HG03108 (cell line): ENCODE measurements around the gene IP6K3.

ENCODE experiments used
- ATAC-seq: cut with Tn5 transposase; IDR thresholded peaks from one replicate; pipeline ENCODE4 v1.9.1; 2021; ENCODE audit warnings: moderate library complexity; ENCODE audit not compliant: unreplicated experiment

IP6K3 gene

DNA sequence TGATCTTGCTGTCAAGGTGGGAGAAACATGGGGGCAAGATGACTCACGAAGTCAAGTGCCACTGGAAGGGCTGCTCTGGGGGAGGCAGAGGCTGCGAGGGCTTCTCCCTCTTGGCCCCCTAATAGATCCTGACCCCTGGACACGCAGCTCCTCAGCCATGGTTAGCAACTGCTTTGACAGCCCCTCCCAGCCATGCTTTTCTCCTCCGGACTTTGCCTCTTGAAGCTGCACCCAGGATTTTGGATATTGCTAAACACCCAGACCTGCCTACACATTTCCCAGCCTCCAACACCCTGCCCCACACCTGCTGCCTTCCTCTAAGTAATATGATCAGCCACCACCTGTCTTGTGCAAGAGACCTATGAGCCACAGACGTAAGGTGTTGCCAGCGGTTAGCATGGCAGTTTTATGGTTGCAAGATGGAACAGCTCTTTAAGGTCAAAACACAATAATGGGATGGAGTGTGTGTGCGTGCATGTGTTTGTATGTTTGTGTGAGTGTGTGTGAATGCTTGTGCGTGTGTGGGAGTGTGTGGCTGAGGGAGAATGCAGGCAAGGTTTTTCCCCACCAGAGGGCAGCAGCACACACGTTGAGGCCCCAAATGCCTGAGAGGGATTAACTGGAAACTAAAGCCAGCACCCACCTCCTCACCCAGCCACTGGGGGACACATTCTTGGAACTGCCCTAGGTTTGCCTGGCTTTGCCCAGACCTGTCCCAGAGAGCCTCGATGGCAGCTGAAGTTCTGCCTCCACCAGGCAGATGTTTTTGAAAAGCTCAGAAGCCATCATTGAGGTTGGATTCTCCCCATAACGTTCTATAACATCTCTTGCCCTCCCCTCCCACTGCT, 2.5 kb downstream of the IP6K3 start:
- ATAC-seq: no peak

DNA sequence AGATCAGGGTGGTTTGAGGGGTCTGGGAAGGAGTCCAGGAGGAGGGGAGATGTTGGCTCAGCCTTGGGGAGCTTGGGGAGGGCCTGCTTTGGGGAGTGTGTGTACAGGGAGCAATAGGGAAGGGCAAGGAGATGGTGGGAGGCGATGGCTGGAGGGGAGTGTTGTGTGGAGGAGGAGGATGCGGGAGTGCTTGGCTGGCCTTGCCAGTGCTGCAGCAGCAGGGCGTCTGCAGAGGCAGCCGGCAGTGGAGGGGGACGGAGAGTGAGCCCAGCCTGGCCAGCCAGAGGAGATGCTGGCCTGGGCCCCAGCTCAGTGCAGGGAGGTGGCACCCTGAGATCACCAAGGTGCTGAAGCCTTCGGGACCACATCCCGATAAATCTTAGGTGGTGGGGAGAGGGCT, 3.9 kb downstream of the IP6K3 start:
- ATAC-seq: no peak

DNA sequence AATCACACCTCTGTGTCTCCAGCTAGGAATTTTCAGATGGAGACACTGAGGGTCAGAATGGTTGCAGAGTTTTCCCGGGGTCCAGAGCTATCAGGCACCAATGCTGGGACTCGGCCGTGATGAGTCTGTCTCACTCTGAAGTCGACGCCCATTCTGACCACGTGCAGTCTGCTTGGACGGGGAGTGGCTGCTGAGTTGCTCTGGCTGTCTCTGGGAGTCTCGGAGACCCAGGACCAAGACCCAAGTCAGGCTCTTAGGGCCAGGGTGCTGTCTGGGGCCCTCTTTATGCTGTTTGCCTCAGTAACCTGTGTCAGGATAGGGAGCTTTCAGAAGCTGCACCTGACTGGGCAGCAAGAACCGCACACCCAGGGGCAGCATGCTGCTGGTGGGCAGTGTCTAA, 4.6 kb downstream of the IP6K3 start:
- ATAC-seq: no peak

DNA sequence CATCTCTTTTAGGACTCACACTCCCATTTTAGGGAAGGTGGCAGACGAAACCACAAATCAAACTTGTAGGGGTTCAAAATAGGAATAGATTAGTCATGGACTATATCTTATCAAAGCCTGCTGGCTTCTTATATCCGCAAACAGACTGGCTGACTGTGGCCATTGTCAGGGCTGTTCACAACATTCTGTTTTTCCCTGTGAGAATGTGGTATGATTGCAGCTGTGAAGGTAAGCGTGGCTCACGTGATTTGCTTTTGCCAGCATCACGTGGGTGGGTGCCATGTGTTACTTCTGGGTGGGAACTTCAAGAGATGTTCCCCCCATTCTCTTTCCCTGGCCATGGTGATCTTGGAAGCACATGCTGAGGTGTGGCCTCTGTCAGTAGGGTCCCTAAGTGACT, 5.9 kb downstream of the IP6K3 start:
- no peak for ATAC-seq

DNA sequence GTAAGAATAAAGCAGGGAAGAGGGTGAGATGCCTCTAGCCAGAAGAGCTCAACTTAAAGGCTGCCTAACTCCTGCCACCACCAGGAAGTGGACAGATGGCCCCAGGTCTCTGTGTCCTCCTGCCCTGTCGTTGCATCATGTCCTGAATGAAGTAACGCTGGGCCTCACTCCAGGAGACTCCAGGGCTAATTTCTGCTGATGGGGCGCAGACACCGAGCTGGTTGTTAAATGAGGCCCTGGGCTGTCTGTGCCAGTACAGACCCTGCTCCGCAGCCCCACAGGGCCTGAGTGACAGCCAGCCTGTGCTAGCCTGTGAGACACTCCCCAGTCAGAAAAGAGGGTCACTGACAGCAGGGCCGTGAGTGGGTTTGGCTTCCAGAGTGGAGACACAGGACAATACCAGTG, 6.5 kb downstream of the IP6K3 start:
- no peak for ATAC-seq

DNA sequence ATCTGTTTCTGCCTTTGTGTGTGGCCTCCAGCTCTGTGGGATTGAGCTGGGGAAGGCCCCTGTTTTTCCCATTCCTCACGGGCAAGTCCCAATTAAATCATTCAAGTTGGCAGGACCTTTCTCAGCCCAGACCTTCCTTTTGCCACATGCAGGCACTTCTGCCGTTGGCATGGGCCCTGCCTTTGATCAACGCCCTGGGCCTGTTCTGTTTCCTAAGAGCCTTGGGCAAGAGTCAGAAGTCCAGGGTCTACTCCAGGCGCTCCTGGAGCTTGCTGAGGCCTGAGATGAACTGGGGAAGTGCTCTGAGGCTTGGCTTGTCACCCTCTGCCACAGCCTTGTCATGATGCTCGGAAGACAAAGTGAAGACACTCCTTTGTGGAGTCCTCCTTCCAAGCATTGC, 7.1 kb downstream of the IP6K3 start:
- ATAC-seq: no peak

DNA sequence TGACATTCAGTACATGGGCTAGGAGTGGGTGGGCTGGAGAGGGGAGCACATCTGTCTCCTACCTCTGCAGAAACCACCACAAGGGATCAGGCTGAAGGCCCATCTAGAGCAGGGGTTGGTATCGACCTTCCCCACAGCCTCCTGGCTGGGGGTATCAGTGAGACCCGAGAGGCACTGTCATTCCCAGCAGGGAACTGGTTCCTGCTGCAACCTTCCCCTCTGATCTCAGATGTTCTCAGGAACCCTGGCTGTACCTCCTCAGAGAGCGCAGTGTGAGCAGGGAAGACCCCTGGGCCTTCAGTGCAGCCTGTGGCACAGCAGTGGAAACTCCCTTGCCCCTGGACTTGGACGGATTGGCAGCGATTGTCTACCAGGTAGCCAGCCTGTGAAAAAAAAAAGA, 7.8 kb downstream of the IP6K3 start:
- no peak for ATAC-seq

DNA sequence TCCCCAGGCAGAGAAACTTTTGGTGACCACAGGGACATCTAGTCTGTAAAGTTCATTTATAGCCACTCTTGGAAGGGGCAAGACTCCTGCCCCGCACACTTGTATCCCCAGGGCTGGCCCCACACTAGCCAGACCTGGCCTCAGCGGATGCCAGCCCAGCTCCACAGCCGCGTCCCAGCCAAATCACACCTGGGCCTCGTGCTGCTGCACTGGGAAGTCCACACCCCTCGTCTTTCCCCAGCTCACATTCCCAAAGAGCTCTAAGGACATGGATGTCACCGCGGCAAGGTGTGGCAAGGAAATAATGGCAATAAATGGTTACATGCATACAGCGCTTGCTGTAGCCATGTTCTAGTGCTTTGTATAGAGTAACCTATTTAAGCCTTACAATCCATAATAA, 8.6 kb downstream of the IP6K3 start:
- ATAC-seq: no peak

DNA sequence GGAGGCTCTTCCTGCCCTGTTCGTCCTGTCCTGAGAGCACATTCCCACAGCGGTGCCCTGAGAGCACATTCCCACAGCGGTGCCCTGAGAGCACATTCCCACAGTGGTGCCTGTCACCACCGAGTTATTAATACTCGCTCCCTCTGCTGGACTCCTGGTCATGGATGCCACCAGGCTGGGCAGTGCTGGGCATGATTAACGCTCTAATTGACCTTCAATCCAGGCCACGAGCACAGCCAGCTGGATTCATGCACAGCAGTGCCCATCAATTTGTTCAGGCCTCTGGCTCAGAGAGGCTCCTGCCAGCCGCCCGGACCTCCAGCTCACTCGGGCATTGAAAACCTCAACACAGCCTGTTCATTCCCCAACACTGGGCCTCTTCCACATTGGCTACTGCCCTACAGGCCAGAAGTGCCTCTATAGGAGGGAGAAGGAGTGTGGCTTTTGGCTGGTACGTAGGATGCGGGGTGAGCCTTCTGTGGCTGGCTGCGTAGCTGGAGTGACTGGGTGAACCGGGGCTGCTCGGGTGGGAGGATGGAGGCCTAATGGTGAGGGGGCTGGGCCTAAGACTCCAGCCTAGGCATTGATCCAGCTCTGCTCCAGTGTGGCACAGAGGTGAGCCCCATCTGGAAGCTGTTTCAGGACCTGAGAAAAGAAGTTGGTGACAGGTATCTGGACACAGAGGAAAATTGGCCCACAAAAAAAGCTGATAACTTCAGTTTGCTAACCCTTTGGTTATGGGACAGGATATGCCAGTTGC, 9.3 kb downstream of the IP6K3 start:
- ATAC-seq: no peak

DNA sequence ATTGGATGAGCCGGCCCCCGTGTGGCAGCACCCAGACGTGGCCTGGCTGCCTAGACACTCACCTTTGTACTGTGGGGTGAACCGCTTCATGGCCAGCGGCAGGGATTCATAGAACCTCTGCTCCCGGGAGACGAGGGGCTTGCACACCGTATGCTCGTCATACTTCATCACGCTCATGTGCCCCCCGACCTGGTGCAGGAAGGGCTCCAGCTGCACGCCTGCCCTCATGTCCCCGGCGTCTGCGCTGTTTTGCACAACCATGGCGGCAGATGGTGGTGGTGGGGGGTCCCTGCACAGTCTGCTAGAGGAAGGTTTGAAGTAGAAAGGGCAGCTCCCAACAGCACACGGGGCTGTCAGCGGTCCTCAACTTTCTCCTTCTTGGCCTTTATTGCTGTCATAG, 11.5 kb downstream of the IP6K3 start:
- ATAC-seq: no peak

DNA sequence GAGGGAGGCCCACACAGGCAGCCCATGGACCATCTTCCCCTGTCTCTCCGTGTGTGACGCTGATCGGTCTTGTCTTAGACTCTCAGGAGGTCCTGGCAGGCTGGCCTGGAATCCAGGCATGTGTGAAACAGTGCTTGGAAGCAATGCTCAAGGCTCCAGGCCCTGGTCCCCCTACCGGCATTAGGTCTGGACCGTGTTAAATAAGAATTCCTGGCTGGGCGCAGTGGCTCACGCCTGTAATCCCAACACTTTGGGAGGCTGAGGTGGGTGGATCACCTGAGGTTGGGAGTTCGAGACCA, 13.0 kb downstream of the IP6K3 start:
- ATAC-seq: no peak

DNA sequence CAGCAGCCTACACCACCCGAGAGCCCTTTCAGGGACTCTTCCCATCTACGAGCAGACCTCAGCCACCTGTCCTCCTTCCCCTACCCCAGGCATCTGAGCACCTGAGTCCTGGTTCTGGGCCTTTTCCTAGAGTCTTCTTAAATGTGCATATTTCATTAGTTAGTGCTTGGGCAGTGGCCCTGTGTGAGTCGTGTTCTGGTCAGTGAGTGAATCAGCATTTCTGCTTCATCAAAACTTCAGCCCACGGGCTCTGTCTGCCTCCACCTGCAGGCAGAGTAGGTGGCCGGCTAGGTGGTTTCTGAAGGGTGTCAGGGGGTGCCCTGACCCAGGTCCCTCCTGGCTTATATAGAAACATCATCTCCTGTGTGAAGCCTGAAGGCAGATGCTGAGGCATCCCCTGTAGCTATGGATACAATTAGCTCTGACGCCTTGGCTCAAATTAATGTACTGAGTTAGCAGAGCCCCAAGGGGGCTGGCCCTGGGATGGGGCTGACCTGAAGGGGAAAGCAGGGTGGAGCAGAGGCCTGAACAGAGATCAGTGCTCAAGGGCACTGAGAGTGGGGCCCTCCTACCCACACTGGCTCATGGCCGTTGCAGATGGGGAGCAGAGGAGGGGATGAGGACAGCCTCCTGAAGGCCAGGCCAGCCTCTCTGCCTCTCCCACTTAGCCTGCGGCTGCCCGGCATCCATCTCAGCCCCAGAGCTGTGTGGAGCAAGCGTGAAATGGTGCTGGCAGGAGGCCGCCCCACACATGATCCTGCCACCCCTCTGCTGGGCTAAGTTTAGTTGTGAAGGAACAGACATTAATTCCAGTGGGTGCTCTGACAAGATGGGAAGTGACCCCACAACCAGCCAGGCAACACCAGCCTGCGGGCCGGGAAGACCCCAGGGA, 13.6 kb downstream of the IP6K3 start:
- no peak for ATAC-seq

DNA sequence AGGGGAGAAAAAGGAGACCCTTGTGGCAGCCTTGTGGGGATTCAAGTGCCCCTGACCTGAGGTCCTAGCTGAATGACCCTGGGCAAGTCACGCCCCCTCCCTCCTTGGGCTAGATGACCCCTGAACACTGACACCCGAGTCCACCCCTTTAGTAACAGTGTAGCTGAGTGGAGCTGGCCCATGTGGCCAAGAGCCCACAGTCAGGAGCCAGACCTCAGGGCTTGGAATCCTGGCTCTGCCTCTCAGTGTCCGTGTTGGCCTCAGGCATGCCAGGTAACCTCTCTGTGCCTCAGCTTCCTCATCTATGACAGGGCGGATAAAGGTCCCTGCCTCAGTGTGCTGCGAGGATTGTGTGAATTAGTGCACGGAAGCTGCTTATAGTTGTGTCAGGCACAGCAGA, 14.3 kb downstream of the IP6K3 start:
- no peak for ATAC-seq

DNA sequence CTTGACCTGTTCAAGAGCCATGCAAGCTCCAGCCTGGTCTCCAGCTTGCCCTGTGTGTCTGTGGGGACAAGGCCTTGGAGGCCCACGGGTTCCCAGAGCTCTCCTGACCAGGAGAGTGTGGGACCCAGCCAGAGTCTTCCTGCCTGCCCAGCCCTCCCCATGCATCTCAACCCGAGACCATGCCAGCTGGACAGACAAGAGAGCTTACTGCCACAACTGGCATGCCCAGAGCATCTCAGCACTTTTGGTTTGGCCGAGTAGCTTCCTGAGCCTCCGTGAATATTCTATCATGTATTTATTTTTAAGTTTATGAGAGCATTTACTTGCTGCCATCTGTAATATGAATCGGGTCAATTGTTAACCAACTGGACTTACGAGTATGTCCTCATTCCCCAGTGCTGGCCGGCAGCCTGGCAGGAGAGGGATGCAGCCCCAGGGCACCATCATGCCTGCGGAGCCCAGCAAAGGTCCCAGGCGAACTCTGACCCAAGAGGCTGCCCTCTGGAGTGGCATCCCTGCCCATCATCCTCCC, 14.9 kb downstream of the IP6K3 start:
- ATAC-seq: no peak

DNA sequence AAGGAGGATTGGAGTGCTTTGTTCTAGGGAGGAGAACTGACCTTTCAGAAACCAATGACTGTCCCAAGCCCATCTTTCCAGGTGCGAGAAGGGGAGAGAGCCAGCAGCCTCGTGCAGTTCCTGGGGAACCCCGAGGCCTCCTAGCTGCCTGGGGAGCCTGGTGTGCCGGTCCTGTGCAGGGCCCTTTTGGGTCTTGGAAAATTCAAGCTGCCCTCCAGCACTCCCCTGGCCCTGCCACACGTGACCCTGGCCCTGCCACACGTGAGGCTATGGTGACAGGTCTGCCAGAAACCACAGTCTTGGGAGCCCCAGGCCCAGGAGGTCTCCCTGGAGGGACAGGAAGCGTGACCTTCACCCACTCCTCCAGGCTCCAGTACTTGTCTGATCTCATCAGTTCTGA, 15.7 kb downstream of the IP6K3 start:
- ATAC-seq: no peak

DNA sequence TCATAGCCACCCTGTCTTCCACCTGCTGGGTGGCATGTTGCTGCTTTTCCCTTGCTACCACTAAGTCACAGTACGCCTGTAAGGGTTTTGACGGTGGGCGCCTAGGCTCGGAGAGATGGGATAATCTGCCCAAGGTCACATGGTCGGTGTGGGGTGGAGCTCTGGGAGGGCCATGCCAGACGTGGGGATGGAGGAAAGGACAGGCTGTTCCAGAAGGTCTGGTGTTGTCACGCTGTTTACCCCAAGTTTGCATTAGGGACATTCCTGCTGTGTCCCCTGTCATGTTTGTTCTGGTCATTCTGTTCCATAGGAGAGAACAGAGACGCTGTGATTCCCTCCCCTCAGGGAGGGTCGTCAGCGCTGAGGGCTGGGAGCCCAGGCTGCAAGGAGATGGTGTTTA, 16.1 kb downstream of the IP6K3 start:
- ATAC-seq: no peak

DNA sequence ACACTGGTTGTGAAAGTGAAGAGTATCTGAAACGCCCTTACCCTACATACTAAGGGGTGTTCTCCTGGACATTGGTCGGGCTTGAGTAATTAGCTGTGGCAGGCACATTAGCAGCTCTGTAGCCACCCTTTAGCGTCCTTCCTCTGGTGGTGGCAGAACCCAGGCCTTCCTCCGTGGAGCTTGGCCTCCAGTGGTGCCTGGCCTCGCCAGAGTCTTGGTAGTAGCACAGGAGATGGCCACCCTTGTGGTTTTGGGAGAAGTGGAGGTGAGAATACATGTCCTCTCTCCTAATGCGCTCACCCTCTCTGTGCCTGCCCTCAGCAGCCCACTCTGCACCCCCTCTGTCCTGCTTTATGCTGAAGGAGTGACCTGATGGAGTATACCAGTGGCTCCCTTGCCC, 17.6 kb downstream of the IP6K3 start:
- no peak for ATAC-seq

DNA sequence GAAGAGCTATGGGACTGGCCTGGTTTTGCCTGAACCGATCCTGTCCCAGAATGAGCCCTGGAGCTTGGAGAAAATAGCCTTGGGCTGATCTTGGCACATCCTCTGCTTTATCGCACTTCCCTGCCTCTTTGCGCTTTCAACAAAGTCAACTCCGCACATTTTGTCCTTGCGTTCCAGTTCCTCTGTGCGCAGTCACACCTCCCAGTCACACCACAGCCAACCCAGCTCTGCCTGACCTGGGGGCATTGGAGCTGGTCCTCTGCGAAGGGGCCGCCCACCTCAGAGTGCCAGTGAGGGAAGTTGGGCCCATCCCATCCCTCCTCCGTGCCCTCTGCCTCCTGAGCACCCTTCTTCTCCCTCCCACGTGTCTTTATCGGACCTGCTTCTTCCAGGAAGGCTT, 18.3 kb downstream of the IP6K3 start:
- ATAC-seq: no peak

DNA sequence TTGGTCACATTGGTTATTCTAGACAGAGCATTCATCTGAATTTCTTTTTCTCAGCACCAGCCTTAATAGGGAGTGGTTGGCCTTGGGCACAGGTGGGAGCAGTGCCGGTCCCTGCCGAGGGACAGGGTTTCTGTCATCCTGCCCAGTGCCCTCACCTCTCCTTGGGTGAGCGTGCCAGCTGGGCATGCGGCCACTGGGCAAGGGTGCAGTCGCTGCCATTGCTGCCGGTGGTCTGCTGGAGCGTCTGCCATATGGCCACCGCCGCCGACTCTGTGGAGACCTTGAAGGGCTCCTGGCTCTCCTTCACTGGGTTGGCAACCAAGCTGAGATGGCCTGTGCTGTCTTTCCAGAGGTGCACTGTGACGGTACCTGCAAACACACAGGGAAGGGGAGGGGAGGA, 18.8 kb downstream of the IP6K3 start:
- no peak for ATAC-seq

DNA sequence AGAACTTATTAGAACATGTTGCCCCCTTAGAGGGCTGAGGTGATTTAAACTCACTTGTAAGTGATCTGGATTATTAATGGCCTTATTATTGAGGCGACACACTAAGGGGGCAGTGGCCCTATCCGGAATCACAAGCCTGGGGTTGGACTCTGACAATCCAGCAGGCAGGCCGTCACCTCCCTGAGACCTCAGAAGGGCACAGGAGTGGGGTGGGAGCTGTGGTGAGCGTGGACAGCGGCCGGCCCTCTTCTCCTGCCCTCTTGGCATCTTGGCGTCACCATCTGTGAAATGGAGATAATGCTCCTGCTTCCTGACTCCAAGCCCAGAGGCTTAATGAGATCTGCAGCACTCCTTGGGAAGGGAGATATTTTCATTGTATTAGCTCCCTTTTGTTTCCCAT, 19.6 kb downstream of the IP6K3 start:
- no peak for ATAC-seq

DNA sequence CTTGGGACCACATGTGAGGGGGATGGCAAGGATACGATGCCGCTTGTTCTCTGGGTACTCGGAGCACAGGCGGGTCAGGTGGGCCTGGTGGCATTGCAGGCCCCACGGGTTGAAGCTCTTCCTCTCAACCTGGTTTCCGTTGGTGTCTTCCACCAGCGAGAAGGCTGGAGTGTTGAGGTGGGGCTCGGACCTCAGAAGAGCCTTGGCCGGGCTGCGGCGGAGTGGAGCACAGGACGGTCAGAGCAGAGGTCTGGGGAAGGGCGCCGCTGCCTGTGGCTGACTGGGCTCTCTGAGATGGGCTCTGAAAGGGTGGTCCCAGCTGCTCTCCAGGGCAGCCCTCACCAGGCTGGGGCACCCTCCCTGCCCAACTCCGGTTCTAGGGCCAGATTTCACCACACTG, 20.0 kb downstream of the IP6K3 start:
- ATAC-seq: no peak
